HG03064 (cell line): Measurements from ENCODE around the gene ZNF541.

Experiments used
- ATAC-seq: cut with Tn5 transposase; IDR thresholded peaks from one replicate; pipeline ENCODE4 v1.9.1; 2021; ENCODE audit warnings: low read depth; ENCODE audit not compliant: unreplicated experiment

The ZNF541 gene

GRCh38 chr19:47547199-47547598 lies 25.7 kb downstream of the ZNF541 start:
- no peak for ATAC-seq

GRCh38 chr19:47545061-47545948 lies 27.6 kb downstream of the ZNF541 start:
- no peak for ATAC-seq

- no peak for ATAC-seq
These were observed 28.5 kb downstream of the ZNF541 start for GRCh38 chr19:47544476-47544875.

GRCh38 chr19:47544075-47544474 lies 28.9 kb downstream of the ZNF541 start:
- ATAC-seq, result no peak

GRCh38 chr19:47542030-47542475 lies 30.9 kb downstream of the ZNF541 start:
- ATAC-seq, result no peak

- no peak for ATAC-seq
These were observed 31.4 kb downstream of the ZNF541 start for GRCh38 chr19:47541518-47541917.

- no peak for ATAC-seq
These were observed 32.2 kb downstream of the ZNF541 start for GRCh38 chr19:47540748-47541147.

- no peak for ATAC-seq
These were observed 33.1 kb downstream of the ZNF541 start for GRCh38 chr19:47539747-47540311.

GRCh38 chr19:47538812-47539211 lies 34.1 kb downstream of the ZNF541 start:
- no peak for ATAC-seq

GRCh38 chr19:47537493-47537892 lies 35.5 kb downstream of the ZNF541 start:
- ATAC-seq, result no peak

- no peak for ATAC-seq
These were observed 38.3 kb downstream of the ZNF541 start for GRCh38 chr19:47534628-47535027.

GRCh38 chr19:47531640-47532387 lies 41.1 kb downstream of the ZNF541 start:
- ATAC-seq, result no peak

GRCh38 chr19:47529018-47529742 lies 43.8 kb downstream of the ZNF541 start:
- no peak for ATAC-seq

- ATAC-seq, result no peak
These were observed 46.1 kb downstream of the ZNF541 start for GRCh38 chr19:47526798-47527197.

GRCh38 chr19:47523473-47523872 lies 49.5 kb downstream of the ZNF541 start:
- ATAC-seq, result no peak
